K562 (cell line): ENCODE results near the gene DAPK2.

Source experiments
- ARID3A ChIP-seq: IDR thresholded peaks from 2 replicates; pipeline ENCODE4 v1.6.1; 2012; ENCODE audit warnings: low read depth, low read length, improper control_type of control experiment, borderline replicate concordance
- E2F8 ChIP-seq: fragments of 450-650 bp; IDR thresholded peaks from 2 replicates; pipeline ENCODE4 v1.7.1; 2018; ENCODE audit warnings: mild to moderate bottlenecking, low read depth; ENCODE audit not compliant: partially characterized antibody
- FOXM1 ChIP-seq, 2 experiments: fragments of 450-650 bp in 1 of 2; sonication (generic) in 1 of 2; formaldehyde crosslinking in 1 of 2; IDR thresholded peaks; 2 replicates each; pipeline versions ENCODE4 v1.6.1 to v1.9.0; 2017 to 2022; ENCODE audit warnings: low read depth in 2 of 2, mild to moderate bottlenecking in 2 of 2, missing genetic modification reagents in 1 of 2, moderate library complexity in 1 of 2
- FOXP1 ChIP-seq: sonication (generic); formaldehyde crosslinking; IDR thresholded peaks from 2 replicates; pipeline ENCODE4 v1.8.0; 2022; ENCODE audit warnings: mild to moderate bottlenecking, missing genetic modification reagents
- IRF2 ChIP-seq: sonication (generic); formaldehyde crosslinking; IDR thresholded peaks from 2 replicates; pipeline ENCODE4 v1.8.1; 2022; ENCODE audit warnings: mild to moderate bottlenecking, missing genetic modification reagents
- MXI1 ChIP-seq: IDR thresholded peaks from 2 replicates; pipeline ENCODE4 v1.6.1; 2011; ENCODE audit warnings: low read depth, mild to moderate bottlenecking, improper control_type of control experiment, low read length
- POLR2A ChIP-seq: fragments of 450-650 bp; conservative IDR thresholded peaks from 2 replicates; pipeline ENCODE4 v1.6.1; 2016
- TF ChIP-seq, protein P1 (sequence below): fragments of 250-450 bp; sonication (Bioruptor Pico); IDR thresholded peaks from 2 replicates; pipeline ENCODE4 v1.5.0; 2021; ENCODE audit warnings: mild to moderate bottlenecking, borderline replicate concordance
- TF ChIP-seq, protein P2 (sequence below): fragments of 250-450 bp; sonication (Bioruptor Pico); IDR thresholded peaks from 2 replicates; pipeline ENCODE4 v1.8.0; 2021; ENCODE audit warnings: borderline replicate concordance, mild to moderate bottlenecking, moderate library complexity; ENCODE audit not compliant: poor library complexity, severe bottlenecking

DNA sequence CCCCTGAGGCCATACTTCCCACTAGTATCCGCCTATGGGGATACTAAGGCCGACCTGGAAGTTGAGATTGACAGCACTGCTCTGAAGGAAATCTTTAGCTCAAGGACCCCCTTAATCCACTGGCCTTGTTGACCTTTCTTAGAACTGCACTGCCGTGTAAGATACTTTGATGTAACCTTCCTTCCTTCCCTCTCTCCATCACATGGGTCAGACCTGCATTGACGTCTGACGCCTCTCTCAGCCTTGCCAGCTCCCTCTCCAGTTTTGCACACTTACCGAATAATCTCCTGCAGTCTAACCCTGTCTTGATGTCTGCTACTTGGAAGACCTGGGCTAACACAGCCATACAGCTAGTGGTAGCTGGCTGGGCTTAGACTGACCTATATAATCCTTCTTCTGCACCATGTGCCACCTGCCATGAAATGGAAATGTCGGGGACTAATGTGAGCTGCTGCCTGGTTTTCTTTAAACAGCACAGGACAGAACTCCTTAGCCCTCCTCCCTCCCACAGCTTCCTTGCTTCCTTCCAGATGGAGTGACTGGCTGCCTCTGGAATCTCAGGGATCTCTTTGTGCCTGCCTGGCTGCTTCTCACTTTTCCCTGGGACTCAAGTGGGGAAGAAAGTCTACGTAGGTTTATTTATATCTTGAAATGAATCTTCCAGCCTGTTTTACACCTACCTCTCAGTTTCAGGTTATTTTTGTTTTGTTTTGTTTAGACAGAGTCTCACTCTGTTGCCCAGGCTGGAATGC lies 173.3 kb downstream of the DAPK2 start:
- TF ChIP-seq POLR2A (no peak), FOXM1 (IDR thresholded peaks at IDR 0.05; ENCODE audit: low read depth) (no peak), FOXM1 (CRISPR knock-in tag; IDR thresholded peaks at IDR 0.05; ENCODE audit: low read depth) (no peak), E2F8 (no peak), MXI1 (no peak), ARID3A (no peak), IRF2 (CRISPR knock-in tag) (no peak), FOXP1 (no peak)
- TF ChIP-seq, protein P1, sequence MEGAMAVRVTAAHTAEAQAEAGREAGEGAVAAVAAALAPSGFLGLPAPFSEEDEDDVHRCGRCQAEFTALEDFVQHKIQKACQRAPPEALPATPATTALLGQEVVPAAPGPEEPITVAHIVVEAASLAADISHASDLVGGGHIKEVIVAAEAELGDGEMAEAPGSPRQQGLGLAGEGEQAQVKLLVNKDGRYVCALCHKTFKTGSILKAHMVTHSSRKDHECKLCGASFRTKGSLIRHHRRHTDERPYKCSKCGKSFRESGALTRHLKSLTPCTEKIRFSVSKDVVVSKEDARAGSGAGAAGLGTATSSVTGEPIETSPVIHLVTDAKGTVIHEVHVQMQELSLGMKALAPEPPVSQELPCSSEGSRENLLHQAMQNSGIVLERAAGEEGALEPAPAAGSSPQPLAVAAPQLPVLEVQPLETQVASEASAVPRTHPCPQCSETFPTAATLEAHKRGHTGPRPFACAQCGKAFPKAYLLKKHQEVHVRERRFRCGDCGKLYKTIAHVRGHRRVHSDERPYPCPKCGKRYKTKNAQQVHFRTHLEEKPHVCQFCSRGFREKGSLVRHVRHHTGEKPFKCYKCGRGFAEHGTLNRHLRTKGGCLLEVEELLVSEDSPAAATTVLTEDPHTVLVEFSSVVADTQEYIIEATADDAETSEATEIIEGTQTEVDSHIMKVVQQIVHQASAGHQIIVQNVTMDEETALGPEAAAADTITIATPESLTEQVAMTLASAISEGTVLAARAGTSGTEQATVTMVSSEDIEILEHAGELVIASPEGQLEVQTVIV = no peak
- TF ChIP-seq, protein P2, sequence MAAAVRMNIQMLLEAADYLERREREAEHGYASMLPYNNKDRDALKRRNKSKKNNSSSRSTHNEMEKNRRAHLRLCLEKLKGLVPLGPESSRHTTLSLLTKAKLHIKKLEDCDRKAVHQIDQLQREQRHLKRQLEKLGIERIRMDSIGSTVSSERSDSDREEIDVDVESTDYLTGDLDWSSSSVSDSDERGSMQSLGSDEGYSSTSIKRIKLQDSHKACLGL (CRISPR knock-in tag) = no peak
